Stimulated activated CD4-positive, alpha-beta T cell treated with anti-CD3 and anti-CD28 coated beads, Interleukin-4, amount 100 ng/mL, for 1 hour (primary cell): Measurements from ENCODE around the gene SELE.

Experiments used
- DNase-seq: peaks from one replicate; pipeline ENCODE4 v3.0.0-alpha.2; 2020

The SELE gene

GRCh38 chr1:169680377-169681019 lies 53.4 kb downstream of the SELE start:
- DNase-seq = peak; percentile 61

- no peak for DNase-seq
Observed at GRCh38 chr1:169679692-169680091, 54.2 kb downstream of the SELE start.

GRCh38 chr1:169676001-169676400 lies 57.9 kb downstream of the SELE start:
- no peak for DNase-seq
